GM19438 (cell line): ENCODE measurements around the gene TXNDC17.
"Not testable (repeated sequence)": the region's sequence is repeated elsewhere in the genome, so short reads cannot be mapped to it uniquely, and the experiment has no call there.

Experiments used
- ATAC-seq: cut with Tn5 transposase; IDR thresholded peaks from one replicate; pipeline ENCODE4 v1.9.1; 2021; ENCODE audit warnings: low read depth; ENCODE audit not compliant: unreplicated experiment

TXNDC17 gene

DNA sequence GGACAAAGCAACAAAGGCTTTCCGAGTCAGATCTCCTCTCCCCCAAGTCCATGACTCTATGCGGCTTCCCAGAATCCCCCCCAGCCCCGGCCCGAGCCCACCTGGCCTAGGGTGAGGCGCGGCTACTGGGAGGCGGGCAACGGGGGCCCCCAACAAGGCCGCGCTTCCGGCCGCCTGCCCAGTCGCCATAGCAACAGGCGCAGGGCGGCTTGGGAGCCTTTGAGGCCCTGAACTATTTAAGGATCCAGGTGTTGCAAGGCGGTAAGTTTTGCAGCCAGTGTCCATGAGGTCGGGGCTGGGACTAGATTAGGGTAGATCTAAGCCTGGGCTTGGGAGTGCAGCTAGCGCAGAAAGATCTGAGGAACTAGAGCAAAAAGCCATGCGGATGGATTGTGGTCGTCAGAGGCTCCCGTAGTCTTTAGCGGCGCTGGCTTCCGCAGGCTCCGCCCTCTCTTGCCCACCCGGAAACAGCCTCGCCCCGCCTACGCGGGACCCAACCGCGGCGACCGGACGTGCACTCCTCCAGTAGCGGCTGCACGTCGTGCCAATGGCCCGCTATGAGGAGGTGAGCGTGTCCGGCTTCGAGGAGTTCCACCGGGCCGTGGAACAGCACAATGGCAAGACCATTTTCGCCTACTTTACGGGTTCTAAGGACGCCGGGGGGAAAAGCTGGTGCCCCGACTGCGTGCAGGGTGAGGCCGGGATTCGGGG, at the start of gene TXNDC17, which contains the start of gene KIAA0753:
Gene TXNDC17, plus strand, starts transcription at position 525 of the 711 bp plus-strand sequence. Its CDS starts 23 bp downstream, at position 548.
Gene KIAA0753, minus strand, starts transcription at position 176 of the 711 bp plus-strand sequence. CDS start 5,608 bp downstream, outside the sequence.
- ATAC-seq, result peak; percentile 83

- no peak for ATAC-seq
Observed at GRCh38 chr17:6591599-6592158, 49.2 kb upstream of the TXNDC17 start.

DNA sequence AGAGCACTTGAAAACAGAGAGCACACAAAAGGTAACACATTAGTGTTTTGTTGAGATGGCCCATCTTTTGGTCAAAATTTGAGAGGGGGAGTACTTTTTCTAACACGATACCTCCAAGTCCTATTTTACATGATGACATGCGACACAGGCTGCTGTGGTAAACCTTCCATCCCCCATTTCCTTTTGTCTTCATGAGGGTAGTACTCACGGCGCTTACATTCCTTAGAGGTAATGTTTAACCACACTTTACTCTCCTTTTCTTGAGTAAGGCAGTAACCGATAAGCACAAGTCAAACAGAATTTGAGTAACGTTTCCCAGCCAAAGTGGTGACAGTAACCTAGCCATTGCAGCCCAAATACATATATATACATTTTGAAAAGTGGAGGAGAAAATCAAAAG, 48.7 kb upstream of the TXNDC17 start:
- ATAC-seq, result no peak

- not testable (repeated sequence) for ATAC-seq
Observed at GRCh38 chr17:6593371-6593770, 47.5 kb upstream of the TXNDC17 start.

DNA sequence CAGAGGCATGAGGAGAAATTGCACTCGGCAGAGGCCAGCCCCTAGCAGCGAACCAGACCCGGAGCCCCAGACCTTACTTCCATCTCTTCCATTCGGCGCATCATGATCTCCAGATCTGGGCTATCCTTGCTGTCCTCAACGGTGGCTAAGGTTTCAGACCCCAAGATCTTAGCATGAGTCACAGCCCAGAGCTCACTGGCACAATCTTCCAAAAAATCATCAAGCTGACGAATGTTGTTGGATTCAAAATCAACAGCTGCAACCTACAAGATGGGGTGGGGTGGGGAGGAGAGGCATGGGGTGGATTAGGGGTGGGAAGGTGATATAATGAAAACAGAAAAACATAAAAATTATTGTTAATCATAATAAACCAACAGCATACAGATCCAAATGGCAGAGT, 44.8 kb upstream of the TXNDC17 start:
- ATAC-seq, result no peak

DNA sequence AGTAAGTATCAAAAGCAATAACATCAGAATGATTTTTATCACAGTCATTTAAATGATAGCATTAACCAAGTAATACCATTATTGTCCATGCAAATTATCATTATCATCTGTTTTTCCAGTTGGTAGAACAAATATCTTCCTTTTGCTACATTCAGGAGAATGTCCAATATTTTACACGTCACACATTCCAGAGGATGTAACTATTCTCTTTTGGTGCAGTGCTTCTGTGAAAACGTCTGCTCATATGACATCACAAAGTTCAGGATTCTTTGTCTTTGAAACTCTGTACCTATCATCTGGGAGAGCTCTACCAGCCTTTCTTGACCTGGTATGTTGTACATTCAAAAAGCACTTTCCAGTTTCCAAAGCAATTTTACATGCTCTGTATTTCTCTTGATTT, 44.3 kb upstream of the TXNDC17 start:
- no peak for ATAC-seq

GRCh38 chr17:6596941-6597340, 43.9 kb upstream of the TXNDC17 start:
- ATAC-seq, result no peak

DNA sequence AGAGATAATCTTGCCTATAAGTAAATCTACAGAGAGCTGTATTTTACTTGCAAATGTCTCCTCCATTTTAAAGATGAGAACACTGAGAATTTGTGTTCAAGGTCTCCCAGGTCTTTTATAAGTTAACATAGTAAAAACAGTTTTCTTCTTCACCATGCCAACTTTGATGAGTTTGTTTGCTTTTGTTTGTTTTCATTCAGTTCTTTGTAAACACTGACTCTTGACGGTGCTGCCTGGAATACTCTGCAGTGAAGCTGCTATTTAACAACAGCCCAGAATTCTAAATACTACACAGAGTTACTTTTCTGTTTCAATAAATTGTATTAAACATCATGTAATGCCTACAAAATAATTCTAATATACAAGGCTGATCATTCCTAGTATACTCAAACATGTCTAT, 43.1 kb upstream of the TXNDC17 start:
- no peak for ATAC-seq

GRCh38 chr17:6599364-6599763, 41.5 kb upstream of the TXNDC17 start:
- no peak for ATAC-seq

DNA sequence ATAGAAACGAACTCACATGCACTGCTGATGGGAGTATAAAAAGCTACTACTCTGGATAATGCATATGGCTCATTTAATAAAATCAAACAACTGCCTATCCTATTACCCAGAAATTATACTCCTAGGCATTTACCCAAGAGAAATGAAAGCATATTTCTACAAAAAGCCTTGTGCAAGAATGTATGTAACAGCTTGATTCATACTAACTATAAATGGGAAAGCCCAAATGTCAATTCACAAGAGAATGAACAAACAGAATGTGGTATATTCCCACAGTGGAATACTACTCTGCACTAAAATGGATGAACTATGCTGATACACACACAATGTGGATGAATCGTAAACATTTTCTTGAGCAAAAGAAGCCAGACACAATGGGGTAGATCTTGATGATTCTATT, 38.7 kb upstream of the TXNDC17 start:
- ATAC-seq, result no peak

DNA sequence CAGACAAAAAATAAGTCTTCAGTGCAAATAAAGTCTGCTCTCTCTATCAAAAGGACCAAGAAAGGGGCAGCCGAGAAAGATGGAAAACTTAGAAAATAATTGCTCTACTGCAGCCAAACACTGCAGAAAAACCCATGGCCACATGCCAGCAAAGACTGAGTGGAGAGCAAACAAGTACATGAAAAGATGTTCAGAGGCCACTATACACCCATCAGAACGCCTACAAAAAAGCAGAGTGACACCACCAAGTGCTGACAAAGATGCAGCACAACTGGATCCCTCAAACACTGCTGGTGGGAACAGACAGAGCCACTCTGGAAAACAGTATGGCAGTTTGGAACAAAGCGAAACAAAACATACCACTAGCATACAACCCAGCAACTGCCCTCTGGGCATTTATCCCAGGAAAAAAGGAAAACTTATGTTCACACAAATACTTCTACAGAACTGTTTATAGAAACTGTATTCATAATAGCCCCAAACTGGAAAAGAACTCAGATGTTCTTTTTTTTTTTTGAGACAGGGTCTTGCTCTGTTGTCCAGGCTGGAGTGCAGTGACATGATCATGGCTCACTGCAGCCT, 37.0 kb upstream of the TXNDC17 start:
- no peak for ATAC-seq

DNA sequence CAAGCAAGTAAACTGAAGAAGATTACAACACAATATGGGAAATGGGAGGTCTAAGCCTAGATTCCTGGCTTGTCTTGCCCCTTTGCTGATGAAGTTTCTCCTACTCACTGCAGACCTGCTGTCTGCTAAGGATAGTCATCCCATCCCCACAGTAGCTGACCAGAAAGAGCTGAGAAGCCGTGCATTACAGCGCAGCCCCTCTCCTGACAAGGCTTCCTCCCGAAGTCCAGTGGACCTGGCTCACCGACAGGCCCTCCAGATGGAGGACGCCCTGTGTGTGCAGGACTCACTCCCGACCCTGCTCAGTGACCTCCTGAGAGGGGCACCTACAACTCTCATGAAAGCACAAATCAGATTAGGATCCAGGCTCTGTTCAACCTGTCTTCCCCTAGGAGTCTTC, 35.7 kb upstream of the TXNDC17 start:
- ATAC-seq, result no peak

GRCh38 chr17:6608321-6608720, 32.5 kb upstream of the TXNDC17 start:
- ATAC-seq, result no peak

DNA sequence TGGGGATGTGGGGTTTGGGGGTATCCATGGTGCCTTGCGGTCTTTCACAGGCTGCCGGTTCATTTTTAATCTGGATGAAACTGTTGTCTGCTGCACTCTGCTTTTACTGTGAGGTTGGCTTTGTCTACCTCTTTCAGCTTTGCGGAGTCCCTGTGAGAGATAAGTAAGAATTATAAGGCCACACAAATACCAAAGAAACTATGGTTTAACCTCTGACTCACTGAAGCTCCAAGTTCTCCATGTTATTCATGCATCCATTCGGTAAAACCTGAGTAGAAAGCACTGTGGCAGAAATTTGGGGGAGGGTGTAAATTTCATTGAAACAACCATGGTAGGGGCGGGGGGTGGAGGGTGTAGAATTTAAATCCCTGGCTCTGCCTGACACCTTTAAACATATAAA, 30.8 kb upstream of the TXNDC17 start:
- ATAC-seq, result no peak

DNA sequence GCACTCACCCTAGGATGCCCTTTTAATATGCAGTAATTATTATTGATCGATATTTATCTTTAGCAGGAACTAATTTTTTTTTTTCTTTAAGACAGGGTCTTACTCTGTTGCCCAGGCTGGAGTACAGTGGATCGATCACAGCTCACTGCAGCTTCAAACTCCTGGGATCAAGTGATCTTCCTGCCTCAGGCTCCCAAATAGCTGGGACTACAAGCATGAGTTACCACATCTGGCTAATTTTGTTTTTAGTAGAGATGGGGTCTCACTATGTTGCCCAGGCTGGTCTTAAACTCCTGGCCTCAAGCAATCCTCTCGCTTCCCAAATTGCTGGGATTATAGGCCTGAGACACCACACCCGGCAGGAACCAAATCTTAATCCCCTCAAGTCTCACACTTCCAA, 29.6 kb upstream of the TXNDC17 start:
- no peak for ATAC-seq

- ATAC-seq, result no peak
Observed at GRCh38 chr17:6623941-6624340, 16.9 kb upstream of the TXNDC17 start.

GRCh38 chr17:6626616-6627015, 14.2 kb upstream of the TXNDC17 start:
- no peak for ATAC-seq

DNA sequence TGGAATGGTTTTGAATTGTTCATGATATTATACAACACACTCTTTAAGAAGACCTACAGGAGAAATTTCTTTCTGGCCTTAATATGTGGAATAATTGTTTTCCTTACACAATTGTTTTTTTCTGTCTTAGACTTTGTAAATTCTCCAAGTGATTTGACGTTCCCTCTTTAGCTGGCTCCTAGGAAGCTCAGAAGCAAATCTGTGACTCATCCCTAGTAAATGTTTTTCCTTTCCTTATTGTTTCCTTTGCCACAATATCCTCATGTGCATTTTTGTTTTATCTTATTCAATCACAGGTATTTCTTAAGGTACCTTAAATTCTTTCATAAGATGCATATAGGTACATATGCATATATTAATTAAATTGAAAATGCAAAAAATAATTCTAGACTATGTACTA, 13.8 kb upstream of the TXNDC17 start:
- no peak for ATAC-seq

GRCh38 chr17:6630390-6630789, 10.5 kb upstream of the TXNDC17 start:
- ATAC-seq, result no peak

DNA sequence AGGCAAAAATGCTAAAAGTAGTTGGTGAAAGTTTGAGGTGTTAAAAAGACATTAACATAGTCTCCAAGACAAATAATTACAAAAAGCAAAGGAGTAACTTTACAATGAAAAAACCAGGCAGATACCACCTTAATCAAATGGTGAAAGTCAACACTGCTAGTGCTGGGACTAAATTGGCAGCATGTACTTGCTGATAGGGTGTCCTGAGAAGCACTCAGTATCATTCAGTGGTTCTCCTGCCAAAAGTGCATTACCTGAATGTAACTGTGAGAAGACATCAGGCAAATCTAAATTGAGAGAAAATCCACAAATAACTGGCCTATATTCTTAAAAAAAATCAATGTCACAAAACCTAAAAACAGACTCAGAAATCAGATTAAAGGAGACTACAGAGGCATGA, 8.3 kb upstream of the TXNDC17 start:
- ATAC-seq, result no peak

DNA sequence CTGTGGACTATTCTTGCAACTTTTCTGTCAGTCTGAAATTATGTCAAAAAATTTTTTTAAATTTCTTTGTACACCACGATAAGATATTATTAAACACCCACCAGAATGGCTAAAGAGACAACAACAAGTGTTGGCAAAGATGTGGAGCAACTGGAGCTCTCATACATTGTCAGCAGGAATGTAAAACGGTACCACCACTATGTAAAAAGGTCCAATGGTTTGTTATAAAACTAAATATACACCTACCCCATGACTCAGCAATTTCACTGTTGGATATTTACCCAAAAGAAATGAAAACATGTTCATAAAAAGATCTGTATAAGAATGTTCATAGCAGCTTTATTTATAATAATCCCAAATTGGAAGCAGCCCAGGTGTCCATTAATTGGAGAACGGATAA, 7.6 kb upstream of the TXNDC17 start:
- ATAC-seq, result no peak

DNA sequence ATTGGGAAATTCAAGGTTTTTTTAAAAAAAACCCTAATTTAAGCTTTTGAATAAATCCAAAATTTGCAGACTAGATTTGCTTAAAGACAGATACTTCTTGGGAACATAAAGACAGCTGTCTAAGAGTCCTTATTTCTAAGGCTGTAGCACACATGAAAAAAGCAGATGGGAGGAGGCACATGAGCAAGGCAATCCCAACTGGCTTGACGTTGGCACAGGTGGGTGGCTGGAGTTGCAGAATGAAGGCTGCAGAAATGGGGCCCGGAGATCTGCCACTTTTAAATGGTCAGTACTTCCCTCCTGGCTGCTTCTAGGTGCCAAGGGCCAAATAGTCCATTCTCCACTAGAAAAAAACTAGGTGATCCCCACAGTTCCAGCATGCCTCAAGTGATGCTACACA, 4.8 kb upstream of the TXNDC17 start:
- no peak for ATAC-seq
